CD1c-positive myeloid dendritic cell (primary cell): ENCODE data around the gene PNMA6F.
"Not testable (repeated sequence)": the region's sequence is repeated elsewhere in the genome, so short reads cannot be mapped to it uniquely, and the experiment has no call there.

Source experiments
- DNase-seq: peaks from one replicate; pipeline ENCODE4 v3.0.0-alpha.2; 2016; ENCODE audit errors: extremely low spot score

PNMA6F gene

GRCh38 chrX:153334654-153335295, 13.2 kb upstream of the PNMA6F start:
- no peak for DNase-seq

GRCh38 chrX:153333821-153334653, 12.5 kb upstream of the PNMA6F start, which contains the start of gene ZNF275:
TSS of gene ZNF275 (plus strand) at chrX:153334153. CDS start at chrX:153336680, 2,527 bp downstream.
- peak; percentile 87 for DNase-seq

GRCh38 chrX:153333266-153333665, 11.7 kb upstream of the PNMA6F start:
- DNase-seq, result no peak

GRCh38 chrX:153327561-153327960, 6.0 kb upstream of the PNMA6F start:
- DNase-seq, result no peak

GRCh38 chrX:153320555-153321184, 897 bp downstream of the PNMA6F start:
- DNase-seq, result no peak

- not testable (repeated sequence) for DNase-seq
These were observed 1.5 kb downstream of the PNMA6F start for GRCh38 chrX:153320047-153320443.

- DNase-seq, result no peak
These were observed 2.1 kb downstream of the PNMA6F start for GRCh38 chrX:153319295-153320046.

GRCh38 chrX:153318811-153319210, 2.8 kb downstream of the PNMA6F start:
- no peak for DNase-seq

GRCh38 chrX:153317996-153318722, 3.4 kb downstream of the PNMA6F start:
- DNase-seq, result no peak

GRCh38 chrX:153317306-153317705, 4.3 kb downstream of the PNMA6F start:
- DNase-seq, result no peak

- DNase-seq, result no peak
These were observed 8.7 kb downstream of the PNMA6F start for GRCh38 chrX:153312842-153313241.

- DNase-seq, result no peak
These were observed 9.5 kb downstream of the PNMA6F start for GRCh38 chrX:153312041-153312440.

- DNase-seq, result no peak
These were observed 10.7 kb downstream of the PNMA6F start for GRCh38 chrX:153310901-153311300.

GRCh38 chrX:153307276-153308178, 14.0 kb downstream of the PNMA6F start:
- no peak for DNase-seq

GRCh38 chrX:153306527-153307115, 14.9 kb downstream of the PNMA6F start:
- no peak for DNase-seq

- no peak for DNase-seq
These were observed 15.6 kb downstream of the PNMA6F start for GRCh38 chrX:153305972-153306371.

GRCh38 chrX:153304988-153305736, 16.4 kb downstream of the PNMA6F start:
- no peak for DNase-seq

GRCh38 chrX:153303276-153304262, 18.0 kb downstream of the PNMA6F start:
- DNase-seq, result no peak
